ENCODE results near the gene LRRC52. TPM values are rescaled to one million over a fixed set of nuclear protein-coding genes. Genes with fewer than 3 reads are reported as not detected.
A peak's percentile ranks its signal among the peaks of the same experiment; 100 is the strongest.

LRRC52 gene
- not detected in 2 replicates for total RNA-seq (2011; cell fraction: chromatin; rRNA removed; ENCODE audit: low replicate concordance)
- total RNA-seq (2011; cell fraction: nucleolus; rRNA removed) = not detected in 2 replicates
- total RNA-seq (2011; cell fraction: nucleoplasm; rRNA removed) = not detected in 2 replicates
- total RNA-seq (2014; rRNA removed) (not detected in 2 replicates), total RNA-seq (2014; rRNA removed; fragmentation: Illumina TruSeq; extraction: Trizol) (not detected in 2 replicates), total RNA-seq (2015; rRNA removed; fragmentation: Illumina TruSeq; extraction: Trizol) (not detected in 2 replicates), total RNA-seq (2021) (not detected in 2 replicates), polyA plus RNA-seq (2011; rRNA removed) (not detected in 2 replicates), polyA plus RNA-seq (2014; fragmentation: Illumina TruSeq; extraction: Trizol) (not detected in 2 replicates), polyA plus RNA-seq (2014; fragmentation: Nextera tagmentation; extraction: Ambion mirVana) (not detected), polyA plus RNA-seq (2014; rRNA removed) (not detected in 2 replicates), polyA minus RNA-seq (2011; rRNA and poly(A)+ RNA removed) (not detected in 2 replicates), Bru-seq, nascent RNA (not detected), BruChase-seq, experiment 1, labeled RNA remaining after a 2-hour chase (not detected), BruChase-seq, experiment 2, labeled RNA remaining after a 6-hour chase (not detected)
- polyA plus RNA-seq (2011; cell fraction: cytosol; rRNA removed) = not detected in 2 replicates
- polyA plus RNA-seq (2011; cell fraction: nucleus; rRNA removed) = not detected in 2 replicates
- polyA plus RNA-seq (2012) = not detected in 2 replicates
- polyA minus RNA-seq (2011; cell fraction: cytosol; rRNA and poly(A)+ RNA removed) = not detected in 2 replicates
- polyA minus RNA-seq (2011; cell fraction: nucleus; rRNA and poly(A)+ RNA removed) = not detected in 2 replicates
- long read RNA-seq, experiment 1 = 0 reads
- long read RNA-seq, experiment 2 = 0 reads
- long read RNA-seq, experiment 3 = 0 reads

GRCh38 chr1:165543532-165544438, at the start of gene LRRC52:
TSS of gene LRRC52 (plus strand) at chr1:165544000. CDS start at chr1:165544297, 297 bp downstream.
- Histone ChIP-seq H3K36me3 (ENCODE audit: control insufficient read depth, insufficient read depth, low read length) (no peaks in the 10 kb centered on the region), H2AFZ (ENCODE audit: low read depth, low read length) (no peak within 1 kb of the TSS), H3K4me3 (no peak within 1 kb of the TSS), H3K79me2 (ENCODE audit: control insufficient read depth, insufficient read depth, low read length) (no peaks in the 10 kb centered on the region), H3K4me1 (replicated peaks in 1 of 2; ENCODE audit: control insufficient read depth in 2 of 2, insufficient read depth in 2 of 2, low read length in 2 of 2) (no peaks in the 10 kb centered on the region), H3K9me1 (ENCODE audit: control insufficient read depth, insufficient read depth, low read length) (no peaks in the 10 kb centered on the region), H3K27me3 (ENCODE audit: control insufficient read depth in 2 of 2, insufficient read depth in 2 of 2, low read length in 2 of 2) (peaks cover 3 to 19% of the 10 kb centered on the region in 2 experiments), H3K9ac (ENCODE audit: insufficient read depth in 1 of 2, low read depth in 2 of 2, low read length in 2 of 2) (no peak within 1 kb of the TSS), H3K27ac (ENCODE audit: extremely low read depth, low read depth, low read length) (no peak within 1 kb of the TSS), H3K9me3 (replicated peaks; ENCODE audit: control insufficient read depth, insufficient read depth, low read depth, low read length) (no peaks in the 10 kb centered on the region), H3K4me2 (ENCODE audit: insufficient read depth, low read length) (no peak within 1 kb of the TSS), H4K20me1 (replicated peaks; ENCODE audit: control insufficient read depth, insufficient read depth, low read length) (no peaks in the 10 kb centered on the region; the same call in 1 of the 2 replicates)
- TF ChIP-seq RUNX1 (IDR thresholded peaks at IDR 0.05; ENCODE audit: low read depth) (no peak), NFIC (IDR thresholded peaks at IDR 0.05) (peak; percentile 81), NFIX (CRISPR knock-in tag; IDR thresholded peaks at IDR 0.05; ENCODE audit: low read depth) (0 out of 2 replicates have a peak, but pooled peaks have one; percentile 13)
- ChIA-PET CTCF (ENCODE audit: low intra/inter-chr PET ratio) (no interaction called here), POLR2A (interaction anchor here (0.6 to 1.4 kb wide), 2 partner anchors 10 to 162 kb away, joined by 3 to 5 read pairs; no protein-coding TSS in a partner anchor)
- DNase-seq (ENCODE audit: extremely low read depth in 1 of 4, low spot score in 3 of 4) (no peak), ATAC-seq (peak; percentile 33; the same call in 1 of the 3 replicates), FAIRE-seq (no peak)
- in situ Hi-C loops (cut with MboI) (no loop called here), intact Hi-C loops (cut with micrococcal nuclease) (loop anchor here (5.0 kb wide), 1 partner anchor 41 kb away; no protein-coding TSS in a partner anchor)
- BruUV-seq (replicated peaks) = no TSS peak
- 1% methylated on average over 11 of the region's 12 CpGs for WGBS (ENCODE audit: insufficient coverage, low coverage, missing lambda C conversion rate)
